GM18951 (cell line): Measurements from ENCODE around the gene MSX2.

ENCODE experiments used
- POLR2A ChIP-seq: IDR thresholded peaks from 4 replicates; pipeline ENCODE4 v1.6.1; 2011; ENCODE audit warnings: mild to moderate bottlenecking; ENCODE audit not compliant: insufficient read length, insufficient read depth; ENCODE audit errors: extremely low read depth
- in situ Hi-C: fragments of 300-500 bp; cut with MboI; formaldehyde crosslinking; loops from one replicate; pipeline ENCODE4 v1.12.0; 2022; ENCODE audit warnings: low sequenced_read_pairs, mixed read lengths, inconsistent platforms; ENCODE audit not compliant: unreplicated experiment

Gene MSX2

DNA sequence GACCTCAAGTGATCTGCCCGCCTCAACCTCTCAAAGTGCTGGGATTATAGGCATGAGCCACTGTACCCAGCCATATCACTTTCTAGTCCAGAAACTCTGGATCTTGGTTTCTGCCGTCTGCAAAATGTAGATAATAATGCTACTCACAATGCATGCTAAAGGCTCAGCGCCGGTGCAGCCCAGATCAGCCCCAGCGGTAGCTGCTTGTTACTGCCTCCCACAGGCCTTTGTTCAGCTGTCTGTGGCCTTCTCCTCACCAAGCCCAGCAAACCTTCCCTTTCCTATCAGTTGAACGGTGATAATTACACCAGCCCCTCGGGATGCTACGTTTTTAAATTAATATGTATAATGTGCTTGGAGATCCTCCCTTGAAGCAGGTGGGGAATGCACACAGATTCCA lies 26.2 kb upstream of the MSX2 start:
- no peak for TF ChIP-seq POLR2A
- in situ Hi-C loops = no loop called here

DNA sequence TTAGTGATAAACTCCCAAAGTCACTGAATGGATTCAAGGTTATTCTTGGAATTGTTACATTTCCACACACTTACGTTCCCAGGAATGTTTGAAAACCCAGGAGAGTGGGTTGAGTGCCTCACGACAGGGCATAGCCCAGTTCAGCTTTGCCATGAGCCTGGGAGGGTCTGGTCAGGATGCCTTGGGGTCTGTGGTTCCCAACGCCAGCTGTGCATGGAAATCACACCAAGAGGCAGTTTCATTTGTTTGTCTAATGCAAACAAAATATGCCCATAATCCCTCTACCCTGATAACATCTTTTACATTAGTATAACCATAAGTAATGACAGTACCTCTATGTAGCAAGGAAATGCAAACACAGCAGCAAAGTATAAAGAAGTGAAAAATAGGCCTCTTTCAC lies 25.3 kb upstream of the MSX2 start:
- TF ChIP-seq POLR2A = no peak
- in situ Hi-C loops = no loop called here

DNA sequence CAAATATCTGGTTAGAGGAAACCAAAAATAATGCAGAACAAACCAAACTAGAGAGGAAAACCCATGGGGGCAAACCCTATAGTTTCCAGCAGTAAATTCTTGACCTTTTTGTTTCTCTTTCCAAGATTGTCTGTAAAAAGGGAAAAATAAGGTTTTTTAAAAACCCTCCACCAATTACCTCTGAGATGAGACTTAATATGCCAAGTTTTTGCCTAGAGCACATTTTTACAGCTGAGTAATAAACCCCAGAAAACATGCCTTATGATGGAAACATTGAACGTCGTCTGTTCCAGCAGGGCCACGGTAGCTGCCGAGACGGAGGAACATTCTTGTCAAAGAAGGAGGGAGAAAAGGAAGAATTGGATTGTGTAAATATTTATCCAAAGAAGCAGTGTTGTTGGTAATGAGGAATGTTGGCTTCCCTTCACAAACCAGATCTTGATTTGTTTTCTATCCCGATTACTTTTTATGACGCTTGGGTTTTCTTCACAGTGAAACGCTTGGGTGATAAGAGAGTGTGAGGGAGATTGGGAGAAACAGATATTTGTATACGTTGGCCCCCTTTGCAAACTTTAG lies 17.3 kb upstream of the MSX2 start:
- TF ChIP-seq POLR2A = no peak
- in situ Hi-C loops = no loop called here

DNA sequence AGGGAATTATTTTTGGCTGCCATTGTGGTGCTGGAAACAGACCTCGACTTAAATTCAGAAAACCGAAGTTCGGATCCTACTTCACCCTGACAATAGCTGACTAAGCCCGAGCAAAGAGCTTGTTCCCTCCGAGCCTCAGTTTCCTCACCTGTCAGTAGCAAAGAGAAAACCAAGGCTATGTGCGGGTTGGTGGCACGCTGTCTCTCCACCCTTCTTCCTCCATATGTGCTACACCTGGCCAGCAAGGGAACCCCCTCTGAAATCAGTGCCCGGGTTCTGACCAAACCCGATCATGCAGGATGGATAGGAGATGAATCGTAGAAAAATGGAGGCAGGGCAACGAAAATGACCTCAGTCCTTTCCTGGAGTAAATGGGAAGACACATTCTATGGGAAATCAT lies 16.7 kb upstream of the MSX2 start:
- in situ Hi-C loops = no loop called here
- TF ChIP-seq POLR2A = no peak

DNA sequence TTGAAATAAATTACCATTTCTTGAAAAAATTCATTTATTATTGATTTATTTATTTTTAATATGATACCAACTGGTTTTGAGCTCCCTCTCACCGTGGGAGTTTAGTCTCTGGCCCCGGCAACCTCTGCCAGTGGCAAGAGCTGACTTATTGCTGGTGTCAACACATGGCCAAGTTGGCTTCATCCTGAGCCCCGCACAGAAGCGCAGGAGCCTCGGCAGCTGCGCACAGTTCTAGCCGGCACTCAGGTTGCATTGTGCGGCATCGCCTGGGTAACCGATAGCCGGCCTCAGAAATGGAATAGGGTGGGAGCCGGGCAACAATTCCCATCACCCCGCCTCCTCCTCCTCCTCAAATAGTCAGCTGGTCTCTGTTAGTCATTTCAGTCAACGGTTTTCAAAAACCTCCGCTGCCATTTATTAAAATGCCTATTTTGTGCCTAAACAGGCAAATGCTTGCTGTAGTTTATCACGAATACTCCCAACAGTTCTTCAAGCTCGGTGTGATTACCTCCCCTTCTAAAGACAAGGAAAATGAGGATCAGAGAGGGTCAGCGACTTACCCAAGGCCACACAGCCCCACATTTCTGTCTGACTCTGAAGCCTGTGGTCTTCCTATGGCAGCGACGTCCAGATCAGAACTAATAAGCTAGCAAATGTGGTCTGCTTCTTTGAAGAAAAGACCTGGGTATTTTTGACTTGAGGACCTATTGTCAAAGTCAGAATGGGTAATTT lies 15.7 kb upstream of the MSX2 start:
- in situ Hi-C loops = no loop called here
- TF ChIP-seq POLR2A = no peak

DNA sequence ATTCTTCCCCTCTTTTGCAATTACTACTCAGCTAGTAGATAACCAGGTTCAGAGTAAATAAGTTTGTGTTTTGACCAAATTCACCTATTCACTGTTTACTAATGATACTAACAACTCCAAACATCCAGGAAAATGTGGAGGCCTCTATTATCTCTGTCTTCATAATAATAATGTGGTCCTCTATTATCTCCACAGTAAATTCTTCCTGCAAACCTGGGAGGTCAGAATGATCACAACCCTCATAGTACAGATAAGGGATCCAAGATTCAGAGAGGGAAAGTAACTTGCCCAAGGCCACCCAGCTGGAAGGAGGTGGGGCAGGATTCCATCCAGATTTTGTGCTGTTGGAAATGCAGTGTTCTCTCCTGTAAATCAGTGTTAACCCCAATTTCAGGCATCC lies 9.6 kb upstream of the MSX2 start:
- in situ Hi-C loops = no loop called here
- TF ChIP-seq POLR2A = no peak

DNA sequence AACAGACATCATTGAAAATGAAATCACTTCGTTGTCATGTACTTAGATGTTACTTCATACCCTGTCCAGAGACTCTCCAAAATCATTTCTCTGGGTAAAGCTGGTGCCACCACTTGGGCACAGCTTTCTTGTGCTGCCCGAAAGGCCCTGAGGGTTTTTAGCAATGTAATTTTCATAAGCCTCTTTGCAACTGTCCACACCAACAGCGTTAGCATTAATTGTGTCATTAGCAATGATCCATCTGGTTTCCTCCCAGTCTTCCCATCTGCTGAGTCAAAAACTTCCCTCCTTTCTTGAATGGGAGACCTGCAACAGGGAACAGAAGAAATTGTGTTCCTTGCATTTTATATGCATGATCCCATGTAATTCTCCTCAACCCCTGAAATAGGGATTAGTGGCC lies 8.6 kb upstream of the MSX2 start:
- no peak for TF ChIP-seq POLR2A
- in situ Hi-C loops = no loop called here

DNA sequence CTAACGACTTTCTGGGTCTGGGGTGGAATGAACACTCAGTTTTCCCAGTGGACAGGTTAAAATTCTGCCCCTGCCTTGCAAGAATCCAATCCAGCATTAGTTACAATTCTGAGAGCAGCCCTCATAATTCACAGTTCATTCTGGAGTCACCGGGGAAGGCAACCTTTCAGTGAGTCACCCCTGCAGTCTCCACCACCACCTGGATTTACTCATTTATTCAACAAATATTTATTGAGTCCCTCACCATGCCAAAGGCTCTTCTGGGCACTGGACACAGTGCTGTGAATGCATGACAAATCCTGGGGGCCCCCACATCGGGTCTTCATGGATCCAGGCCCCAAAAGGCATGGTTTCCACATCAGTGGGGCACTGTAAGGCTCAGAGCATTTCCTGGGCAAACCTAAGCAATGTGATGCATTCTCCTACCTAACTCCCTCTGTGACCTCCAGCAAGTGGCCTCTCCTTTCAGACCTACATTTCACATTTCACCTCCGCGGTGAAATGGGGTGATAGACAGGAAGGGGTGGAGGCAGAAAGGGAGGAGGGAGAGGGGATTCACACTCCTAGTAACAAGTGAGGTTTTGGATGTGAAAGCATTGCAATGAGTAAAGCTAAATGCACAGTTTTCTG lies 6.4 kb upstream of the MSX2 start:
- no peak for TF ChIP-seq POLR2A
- in situ Hi-C loops = no loop called here

DNA sequence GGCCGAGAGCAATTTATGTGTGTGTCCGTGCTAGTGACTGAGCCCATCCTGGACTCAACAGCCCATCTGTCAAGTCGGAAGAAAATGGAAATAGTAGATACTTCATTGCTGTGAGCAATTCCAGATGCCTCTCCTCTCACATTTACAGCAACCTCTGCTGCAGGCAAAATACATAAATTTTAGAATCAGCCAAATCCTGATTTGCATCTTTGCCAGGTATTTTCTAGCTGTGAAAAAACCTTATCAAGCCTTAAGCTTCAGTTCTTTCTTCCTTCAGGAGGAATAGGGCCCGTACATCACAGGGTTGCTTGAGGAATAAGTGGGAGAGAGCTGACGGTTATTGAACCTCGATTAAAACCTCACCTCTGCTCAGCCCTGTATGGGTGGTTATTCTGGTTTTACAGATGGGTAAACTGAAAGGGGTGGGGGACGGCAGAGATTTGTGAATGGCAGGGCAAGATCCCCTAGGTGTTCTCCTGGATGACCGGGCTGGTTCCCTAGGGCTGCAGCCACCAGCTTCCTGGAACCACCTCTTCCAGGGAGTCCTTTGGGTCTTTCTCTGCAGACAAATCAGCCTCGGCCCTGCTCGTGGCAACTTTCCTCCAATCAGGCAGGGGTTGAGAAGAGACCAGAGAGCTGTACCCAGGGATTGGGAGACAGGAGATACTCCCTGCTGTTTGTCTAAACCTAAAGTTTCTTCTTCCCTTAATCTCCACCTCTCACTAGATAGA lies 5.3 kb upstream of the MSX2 start:
- no peak for TF ChIP-seq POLR2A
- in situ Hi-C loops = no loop called here

DNA sequence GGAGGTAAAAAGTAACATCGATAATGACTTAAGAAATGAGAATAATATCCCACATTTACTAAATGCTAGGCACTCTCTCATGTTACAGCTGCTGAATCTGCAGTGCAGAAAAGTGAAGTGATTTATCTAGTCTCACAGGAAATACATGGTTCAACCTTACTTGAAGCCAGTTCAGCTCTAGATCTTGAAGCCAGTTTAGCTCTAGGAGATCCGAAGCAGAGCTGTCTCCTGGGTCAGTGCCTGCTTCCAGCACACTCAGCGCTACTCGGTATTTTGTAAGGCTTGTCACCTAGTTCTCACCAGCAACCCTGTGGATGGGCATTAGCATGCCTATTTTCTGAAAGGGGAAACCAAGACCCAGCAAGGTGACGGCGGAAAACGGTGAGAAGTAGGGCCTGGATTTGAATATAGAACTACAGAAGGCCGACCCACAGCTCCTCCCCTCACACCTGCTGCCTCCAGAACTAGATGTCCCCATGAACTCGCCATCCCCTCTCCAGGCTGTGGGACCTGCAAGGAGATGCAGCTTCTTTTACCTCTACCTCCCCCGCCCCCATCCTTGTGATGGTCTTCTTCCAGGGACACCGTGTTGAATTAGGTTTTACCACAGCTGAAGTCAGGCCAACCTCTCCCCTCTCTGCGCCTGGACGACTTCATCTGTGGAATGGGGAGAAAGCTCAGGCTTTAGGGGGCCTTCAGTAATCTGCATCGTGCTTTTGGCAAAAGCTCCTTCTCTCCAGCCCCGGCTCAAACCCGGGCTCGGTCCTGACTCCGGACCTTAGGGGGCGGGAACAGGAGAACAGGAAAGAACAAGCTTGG lies 4.4 kb upstream of the MSX2 start:
- in situ Hi-C loops = no loop called here
- TF ChIP-seq POLR2A = no peak

DNA sequence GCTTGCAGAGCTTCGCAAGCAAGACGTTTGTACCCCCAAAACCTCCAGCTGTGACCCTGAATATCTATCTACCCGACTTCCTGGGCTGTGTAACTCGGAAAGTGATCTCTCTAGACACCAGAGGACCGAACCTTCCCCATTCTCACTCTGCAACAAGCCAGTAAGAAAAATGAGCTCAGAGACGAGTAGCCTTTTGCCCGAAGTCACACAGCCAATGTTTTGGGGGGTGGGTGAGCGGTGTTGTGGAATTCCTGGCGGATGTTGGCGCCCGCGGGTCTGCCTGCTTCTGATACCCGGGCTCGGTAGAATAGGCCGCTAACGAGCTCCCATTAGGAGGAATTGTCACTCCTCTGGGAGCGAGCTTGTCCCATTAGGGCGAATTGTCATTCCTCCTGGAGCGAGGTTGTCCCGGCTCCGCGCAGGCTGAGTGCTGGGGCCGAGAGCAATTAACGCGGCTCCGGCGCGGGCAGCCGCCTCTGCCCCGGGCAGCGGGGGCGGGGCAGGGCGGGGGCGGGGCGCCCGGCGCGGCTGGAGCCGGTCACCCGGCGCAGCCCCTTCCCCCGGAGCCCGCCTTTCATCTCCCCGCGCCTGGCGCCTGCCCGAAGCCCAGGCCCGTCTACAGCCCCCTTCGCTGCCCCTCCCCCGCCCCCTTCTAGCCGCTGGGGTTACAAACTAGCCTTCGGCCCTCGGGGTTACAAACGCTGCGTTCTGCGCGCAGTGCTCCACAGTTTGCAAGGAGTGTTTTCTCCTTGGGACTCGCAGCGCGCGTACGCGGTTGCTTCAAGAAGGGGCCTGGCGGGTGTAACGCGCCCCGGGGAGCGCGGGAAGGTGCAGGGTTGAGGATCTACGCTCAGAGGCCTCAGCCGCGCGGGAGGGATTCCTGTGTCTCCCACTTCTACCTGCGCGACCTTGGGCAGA lies 3.5 kb upstream of the MSX2 start:
- no peak for TF ChIP-seq POLR2A
- in situ Hi-C loops = no loop called here
